Measurements from ENCODE around the gene PLA2G5. TPM values are rescaled to one million over a fixed set of nuclear protein-coding genes. Genes with fewer than 3 reads are reported as not detected.

The PLA2G5 gene
- total and polyA plus RNA-seq, 2 of the 8 experiments (the other 6 are each of a cell fraction or from before 2014, with no cell fraction given): 0.05 TPM; not detected in 1

DNA sequence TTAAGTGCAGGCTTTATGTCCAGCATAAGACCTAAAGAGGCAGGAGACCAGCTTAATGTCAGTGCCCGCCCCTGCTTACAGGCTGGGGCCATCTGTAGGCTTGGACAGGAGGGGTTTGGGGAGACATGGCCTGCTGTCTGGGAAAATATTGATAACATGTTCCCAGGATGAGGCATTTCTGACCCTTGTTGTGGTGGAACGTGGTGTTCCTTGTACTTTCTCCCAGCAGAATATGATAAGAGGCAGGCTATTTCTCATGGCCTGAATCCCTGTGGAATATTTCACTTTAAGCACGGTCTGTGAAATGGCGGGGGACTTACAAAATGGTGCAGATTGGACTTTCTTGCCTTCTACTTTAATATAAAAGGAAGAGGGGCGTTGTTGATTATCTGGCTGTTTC is 41.9 kb upstream of the PLA2G5 start:
- no peak overlapping the region for H4K91ac ChIP-seq (replicated peaks; ENCODE audit: insufficient read length, low read length)
- no peak for DNase-seq (ENCODE audit: low read depth in 1 of 2, low spot score in 2 of 2)
- POLR2A ChIA-PET (ENCODE audit: partially characterized antibody): no interaction called here
- H3K79me1 ChIP-seq (ENCODE audit: low read depth, low read length): no peaks in the 10 kb centered on the region
- no peaks in the 10 kb centered on the region for H3K23me2 ChIP-seq (ENCODE audit: low read depth, low read length)
- H3K36me3 ChIP-seq (ENCODE audit: control insufficient read depth in 2 of 4, insufficient read depth in 4 of 4, low read length in 3 of 4): no peaks in the 10 kb centered on the region
- no peak overlapping the region for H3K9ac ChIP-seq (replicated peaks in 1 of 4; ENCODE audit: extremely low read depth in 1 of 4, low read depth in 3 of 4, low read length in 3 of 4)
- H3K14ac ChIP-seq (ENCODE audit: insufficient read length): no peak overlapping the region
- no peak for TF ChIP-seq ZNF274 (IDR thresholded peaks at IDR 0.05; ENCODE audit: borderline replicate concordance, extremely low read depth, low read length)
- TF ChIP-seq CHD2 (IDR thresholded peaks at IDR 0.05; ENCODE audit: low read length): no peak
- H3K18ac ChIP-seq (ENCODE audit: extremely low read depth, low read length): no peak overlapping the region
- H4K20me1 ChIP-seq (replicated peaks in 1 of 2; ENCODE audit: control insufficient read depth in 1 of 2, insufficient read depth in 2 of 2, low read length in 2 of 2): no peaks in the 10 kb centered on the region
- H3K23ac ChIP-seq (ENCODE audit: insufficient read length): no peak overlapping the region
- H3K79me2 ChIP-seq (ENCODE audit: control insufficient read depth in 1 of 2, insufficient read depth in 2 of 2, low read length in 2 of 2): no peaks in the 10 kb centered on the region
- no peak overlapping the region for H3K27ac ChIP-seq (ENCODE audit: low read depth, low read length)
- no peaks in the 10 kb centered on the region for H3K27me3 ChIP-seq (replicated peaks in 1 of 4; ENCODE audit: control insufficient read depth in 3 of 4, extremely low read depth in 1 of 4, insufficient read depth in 3 of 4, low read length in 3 of 4)
- no peak overlapping the region for H2AK5ac ChIP-seq (ENCODE audit: low read depth, low read length)
- H2BK120ac ChIP-seq (replicated peaks; ENCODE audit: low read depth, low read length): no peak overlapping the region
- CTCF ChIA-PET (ENCODE audit: partially characterized antibody): interaction anchor here (1.5 kb wide), 1 partner anchor 185 kb away, joined by 4 read pairs; no protein-coding TSS in a partner anchor
- H3K9me3 ChIP-seq (ENCODE audit: insufficient read depth in 2 of 2, low read depth in 1 of 2, low read length in 1 of 2): 0 out of 4 replicates have a peak, but pooled peaks cover 0 to 2% of the 10 kb centered on the region in 2 experiments
- H4K8ac ChIP-seq (ENCODE audit: extremely low read depth, insufficient read depth, low read length): no peak overlapping the region
- H3K4ac ChIP-seq (replicated peaks; ENCODE audit: insufficient read length, low read depth, low read length): no peak overlapping the region
- no peak overlapping the region for H4K5ac ChIP-seq (ENCODE audit: insufficient read length, low read depth, low read length)
- H2BK12ac ChIP-seq (ENCODE audit: low read depth, low read length): no peak overlapping the region
- no peak overlapping the region for H2BK20ac ChIP-seq (ENCODE audit: low read length)
- no peaks in the 10 kb centered on the region for H3K4me1 ChIP-seq (replicated peaks in 1 of 4; ENCODE audit: control insufficient read depth in 3 of 4, insufficient read depth in 4 of 4, low read length in 3 of 4)
- no peak for FAIRE-seq
- H3K4me3 ChIP-seq (ENCODE audit: extremely low read depth in 1 of 4, insufficient read depth in 2 of 4, low read depth in 3 of 4, low read length in 4 of 4): no peak overlapping the region
- no peak overlapping the region for H2BK5ac ChIP-seq (ENCODE audit: low read depth, low read length)
- 91% methylated on average over 5 of the region's 5 CpGs; no CpG with 5 or more reads in 1 of the 2 experiments for WGBS, 2 experiments (ENCODE audit: extremely low coverage in 1 of 2, insufficient coverage in 1 of 2, insufficient read length in 1 of 2, insufficient replicate concordance in 2 of 2, low coverage in 1 of 2, low lambda C conversion rate in 2 of 2, missing lambda C conversion rate in 1 of 2)
- H2BK15ac ChIP-seq (ENCODE audit: low read length): no peak overlapping the region
- H2AFZ ChIP-seq (ENCODE audit: low read length): no peak overlapping the region
- H3K56ac ChIP-seq (replicated peaks; ENCODE audit: insufficient read length, low read depth, low read length): no peak overlapping the region
- H3K4me2 ChIP-seq (ENCODE audit: insufficient read depth in 1 of 2, low read depth in 2 of 2, low read length in 2 of 2): no peak overlapping the region
